ENCODE measurements around the gene CCDC28A.

DNA sequence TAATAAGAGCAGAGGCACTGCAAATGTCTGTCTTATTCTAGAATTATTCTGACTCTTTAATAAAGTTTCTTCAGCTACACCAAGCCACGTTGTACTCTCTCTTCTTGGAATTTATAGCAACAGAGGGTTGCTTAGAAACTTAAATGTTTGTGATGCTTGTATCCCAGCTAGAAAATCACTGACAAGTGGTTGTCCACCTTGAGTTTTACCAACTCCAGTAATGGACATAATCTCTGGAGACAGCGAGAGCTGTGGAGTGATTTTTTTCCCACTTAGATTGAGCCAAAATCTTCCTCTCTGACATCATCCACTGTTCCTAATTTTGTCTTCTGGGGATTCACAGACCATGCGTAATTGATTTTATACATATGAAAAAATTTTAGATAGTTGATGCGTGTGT, 30.3 kb downstream of the CCDC28A start:
- TF ChIP-seq, protein P1, sequence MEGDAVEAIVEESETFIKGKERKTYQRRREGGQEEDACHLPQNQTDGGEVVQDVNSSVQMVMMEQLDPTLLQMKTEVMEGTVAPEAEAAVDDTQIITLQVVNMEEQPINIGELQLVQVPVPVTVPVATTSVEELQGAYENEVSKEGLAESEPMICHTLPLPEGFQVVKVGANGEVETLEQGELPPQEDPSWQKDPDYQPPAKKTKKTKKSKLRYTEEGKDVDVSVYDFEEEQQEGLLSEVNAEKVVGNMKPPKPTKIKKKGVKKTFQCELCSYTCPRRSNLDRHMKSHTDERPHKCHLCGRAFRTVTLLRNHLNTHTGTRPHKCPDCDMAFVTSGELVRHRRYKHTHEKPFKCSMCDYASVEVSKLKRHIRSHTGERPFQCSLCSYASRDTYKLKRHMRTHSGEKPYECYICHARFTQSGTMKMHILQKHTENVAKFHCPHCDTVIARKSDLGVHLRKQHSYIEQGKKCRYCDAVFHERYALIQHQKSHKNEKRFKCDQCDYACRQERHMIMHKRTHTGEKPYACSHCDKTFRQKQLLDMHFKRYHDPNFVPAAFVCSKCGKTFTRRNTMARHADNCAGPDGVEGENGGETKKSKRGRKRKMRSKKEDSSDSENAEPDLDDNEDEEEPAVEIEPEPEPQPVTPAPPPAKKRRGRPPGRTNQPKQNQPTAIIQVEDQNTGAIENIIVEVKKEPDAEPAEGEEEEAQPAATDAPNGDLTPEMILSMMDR (conservative IDR thresholded peaks at IDR 0.05 in 1 of 2, IDR thresholded peaks at IDR 0.05 in 1 of 2; ENCODE audit: extremely low read depth in 1 of 2, insufficient read depth in 1 of 2, low read depth in 1 of 2, low read length in 2 of 2) = no peak
- no peak for TF ChIP-seq EZH2 (IDR thresholded peaks at IDR 0.05; ENCODE audit: borderline replicate concordance, low read length)

All from mammary epithelial cell (primary cell).